ENCODE measurements around the gene PLA2G10.

GRCh38 chr16:14681115-14681514, 13.0 kb downstream of the PLA2G10 start:
- TF ChIP-seq CTCF (conservative IDR thresholded peaks at IDR 0.05; ENCODE audit: low read depth, low read length) (no peak), EZH2 (IDR thresholded peaks at IDR 0.05; ENCODE audit: low read length, unreplicated experiment) (no peak), EZH2phosphoT487 (IDR thresholded peaks at IDR 0.05; ENCODE audit: borderline replicate concordance, low read length) (no peak)

Measured in PC-3 (cell line).